HT1080 (cell line): ENCODE results near the gene TMOD3. TPM values are rescaled to one million over a fixed set of nuclear protein-coding genes. Genes with fewer than 3 reads are reported as not detected.

Experiments used
- DNase-seq: peaks from one replicate; pipeline ENCODE4 v3.0.0-alpha.2; 2015; ENCODE audit warnings: low read depth
- total RNA-seq: library from RNA; depleted of rRNA; stranded (reverse); fragments of >200 nt; shearing (Covaris generic); gene quantifications from 2 replicates; pipeline ENCODE4 v1.2.3, GENCODE V29; 2014

The TMOD3 gene
- total RNA-seq, 1 experiment from 2014 or later, result 47.6 TPM

GRCh38 chr15:51904931-51905330 lies 75.5 kb downstream of the TMOD3 start:
- no peak for DNase-seq

GRCh38 chr15:51907136-51907862 lies 77.8 kb downstream of the TMOD3 start:
- peak; percentile 77 for DNase-seq

- DNase-seq, result peak; percentile 32
Measured at GRCh38 chr15:51908316-51908715, 78.9 kb downstream of the TMOD3 start.

- DNase-seq, result no peak
Measured at GRCh38 chr15:51909584-51909983, 80.1 kb downstream of the TMOD3 start.

GRCh38 chr15:51912528-51912927 lies 83.1 kb downstream of the TMOD3 start:
- DNase-seq, result no peak

GRCh38 chr15:51917493-51917892 lies 88.0 kb downstream of the TMOD3 start:
- DNase-seq, result peak; percentile 59

GRCh38 chr15:51924156-51925068 lies 95.0 kb downstream of the TMOD3 start:
- no peak for DNase-seq

GRCh38 chr15:51926809-51927208 lies 97.4 kb downstream of the TMOD3 start:
- no peak for DNase-seq

GRCh38 chr15:51931016-51931415 lies 101.6 kb downstream of the TMOD3 start:
- DNase-seq, result no peak

GRCh38 chr15:51931638-51932037 lies 102.2 kb downstream of the TMOD3 start:
- peak; percentile 29 for DNase-seq

GRCh38 chr15:51932161-51932560 lies 102.7 kb downstream of the TMOD3 start:
- DNase-seq, result no peak

- DNase-seq, result no peak
Measured at GRCh38 chr15:51935466-51936104, 106.1 kb downstream of the TMOD3 start.

GRCh38 chr15:51936105-51936478 lies 106.6 kb downstream of the TMOD3 start:
- DNase-seq, result no peak

- no peak for DNase-seq
Measured at GRCh38 chr15:51938286-51938685, 108.8 kb downstream of the TMOD3 start.

GRCh38 chr15:51939216-51939615 lies 109.8 kb downstream of the TMOD3 start:
- no peak for DNase-seq

- no peak for DNase-seq
Measured at GRCh38 chr15:51947124-51947523, 117.7 kb downstream of the TMOD3 start.

GRCh38 chr15:51952805-51953204 lies 123.4 kb downstream of the TMOD3 start:
- no peak for DNase-seq

GRCh38 chr15:51955504-51955903 lies 126.1 kb downstream of the TMOD3 start:
- DNase-seq, result no peak
